Measurements from ENCODE around the gene ISOC2. TPM values are rescaled to one million over a fixed set of nuclear protein-coding genes. Genes with fewer than 3 reads are reported as not detected.
"Not testable (repeated sequence)": the region's sequence is repeated elsewhere in the genome, so short reads cannot be mapped to it uniquely, and the experiment has no call there.

The ISOC2 gene
- total RNA-seq, 1 donor from 2014 or later, result 33.2 TPM

GRCh38 chr19:55407800-55408532, 53.5 kb downstream of the ISOC2 start:
- no peaks in the 10 kb centered on the region for H3K27me3 ChIP-seq (ENCODE audit: control insufficient read depth, insufficient read depth, low read length)
- H3K4me3 ChIP-seq (ENCODE audit: low read depth, low read length), result peak overlapping the region; percentile 76
- peaks cover 10% of the 10 kb centered on the region for H3K36me3 ChIP-seq (ENCODE audit: control insufficient read depth, insufficient read depth, low read length)
- FAIRE-seq (no peak), DNase-seq (ENCODE audit: low read depth) (peak; percentile 94)
- no peak for TF ChIP-seq CTCF (IDR thresholded peaks at IDR 0.05; ENCODE audit: insufficient read depth, low read length, severe bottlenecking)

- DNase-seq (ENCODE audit: low read depth); FAIRE-seq; H3K27me3 ChIP-seq (ENCODE audit: control insufficient read depth, insufficient read depth, low read length): not testable (repeated sequence)
- H3K36me3 ChIP-seq (ENCODE audit: control insufficient read depth, insufficient read depth, low read length), result peaks cover 13% of the 10 kb centered on the region
- peak within 1 kb of the TSS; percentile 76 for H3K4me3 ChIP-seq (ENCODE audit: low read depth, low read length)
Measured at GRCh38 chr19:55407550-55407799, 54.0 kb downstream of the ISOC2 start, which contains the start of gene UBE2S. TSS of gene UBE2S (minus strand) at chr19:55407788. CDS start at chr19:55407589, 199 bp downstream.

DNA sequence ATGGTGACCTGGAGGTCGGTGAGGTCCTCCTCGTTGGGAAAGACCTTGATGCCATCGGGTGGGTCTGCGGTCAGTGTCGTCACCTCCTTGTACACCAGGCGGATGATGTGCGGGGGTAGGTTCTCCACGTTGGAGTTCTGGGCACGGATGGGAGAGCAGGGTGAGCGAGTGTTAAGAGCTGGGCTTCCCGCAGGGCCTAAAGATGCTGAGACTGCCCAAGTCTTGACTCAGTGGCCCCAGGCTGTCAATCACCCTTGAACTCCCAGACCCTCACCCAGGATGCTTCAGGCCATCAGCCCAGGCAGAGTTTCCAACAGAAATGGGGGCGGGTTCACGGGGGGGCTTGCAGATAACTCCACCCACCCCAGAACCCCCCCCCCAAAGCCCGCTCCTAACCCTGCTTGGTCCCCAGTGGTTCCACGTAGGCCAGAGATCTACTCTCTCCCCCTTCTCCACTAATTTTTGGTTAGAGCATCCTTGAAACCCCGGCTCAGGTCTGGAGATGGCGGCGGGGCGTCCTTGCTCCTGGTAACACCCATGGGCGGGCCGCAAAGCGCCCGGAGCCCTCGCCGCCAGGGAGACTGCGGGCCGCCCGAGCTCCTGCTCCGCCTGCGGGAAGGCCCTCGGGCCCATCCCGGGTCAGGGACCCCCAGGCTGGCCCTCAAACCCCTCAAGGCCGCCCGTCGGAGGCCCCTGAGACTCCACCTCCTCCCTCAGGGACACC, 54.5 kb downstream of the ISOC2 start:
- no peak for DNase-seq (ENCODE audit: low read depth)
- H3K4me3 ChIP-seq (ENCODE audit: low read depth, low read length), result peak overlapping the region; percentile 76
- FAIRE-seq, result no peak
- H3K36me3 ChIP-seq (ENCODE audit: control insufficient read depth, insufficient read depth, low read length), result peaks cover 17% of the 10 kb centered on the region
- no peaks in the 10 kb centered on the region for H3K27me3 ChIP-seq (ENCODE audit: control insufficient read depth, insufficient read depth, low read length)
- no peak for TF ChIP-seq CTCF (IDR thresholded peaks at IDR 0.05; ENCODE audit: insufficient read depth, low read length, severe bottlenecking)

GRCh38 chr19:55406091-55406825, 55.2 kb downstream of the ISOC2 start:
- DNase-seq (ENCODE audit: low read depth) (no peak), FAIRE-seq (no peak)
- no peaks in the 10 kb centered on the region for H3K27me3 ChIP-seq (ENCODE audit: control insufficient read depth, insufficient read depth, low read length)
- H3K4me3 ChIP-seq (ENCODE audit: low read depth, low read length), result no peak overlapping the region
- peaks cover 20% of the 10 kb centered on the region for H3K36me3 ChIP-seq (ENCODE audit: control insufficient read depth, insufficient read depth, low read length)
- TF ChIP-seq CTCF (IDR thresholded peaks at IDR 0.05; ENCODE audit: insufficient read depth, low read length, severe bottlenecking), result no peak

DNA sequence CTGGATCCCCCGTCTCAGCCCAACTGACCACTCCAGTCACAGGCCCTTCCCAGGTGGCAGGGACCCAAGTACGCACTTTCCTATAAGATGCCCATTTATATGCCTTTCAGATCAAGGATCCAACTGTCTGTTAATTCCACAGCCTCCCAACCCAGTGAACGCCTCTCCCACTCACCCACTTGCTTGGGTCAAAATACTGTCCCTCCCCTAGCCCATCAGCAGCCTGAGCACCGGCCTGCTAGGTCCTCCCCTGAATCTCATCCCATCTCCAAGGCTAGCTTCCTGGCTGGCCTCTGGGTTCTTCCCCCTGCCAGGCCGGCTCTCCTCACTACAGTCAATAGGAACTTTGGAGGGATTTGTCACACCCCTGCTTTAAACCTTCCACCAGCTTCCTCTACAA, 55.8 kb downstream of the ISOC2 start:
- peaks cover 20% of the 10 kb centered on the region for H3K36me3 ChIP-seq (ENCODE audit: control insufficient read depth, insufficient read depth, low read length)
- no peak for TF ChIP-seq CTCF (IDR thresholded peaks at IDR 0.05; ENCODE audit: insufficient read depth, low read length, severe bottlenecking)
- no peaks in the 10 kb centered on the region for H3K27me3 ChIP-seq (ENCODE audit: control insufficient read depth, insufficient read depth, low read length)
- no peak for DNase-seq (ENCODE audit: low read depth)
- FAIRE-seq, result no peak
- H3K4me3 ChIP-seq (ENCODE audit: low read depth, low read length), result no peak overlapping the region

Other genes starting within 250 kb of the ISOC2 start
- gene TMEM86B, start 232.9 kb downstream of the ISOC2 start, total RNA-seq, result 0.53 and 1.4 TPM in 2 replicates
- gene PPP6R1, start 202.6 kb downstream of the ISOC2 start, total RNA-seq, result 15.5 and 27.1 TPM in 2 replicates
- gene HSPBP1, start 181.5 kb downstream of the ISOC2 start, total RNA-seq, result 37.1 and 41.6 TPM in 2 replicates
- 0.51 and 0.53 TPM in 2 replicates for gene BRSK1, start 177.6 kb downstream of the ISOC2 start, total RNA-seq
- gene TMEM150B, start 136.3 kb downstream of the ISOC2 start, total RNA-seq, result not detected in 2 replicates
- gene KMT5C, start 121.8 kb downstream of the ISOC2 start, total RNA-seq, result 5.3 and 9.0 TPM in 2 replicates
- gene COX6B2, start 106.9 kb downstream of the ISOC2 start, total RNA-seq, result 0.26 and 0.64 TPM in 2 replicates
- not detected in 2 replicates for gene GARIN5B, start 98.4 kb downstream of the ISOC2 start, total RNA-seq
- 0.64 and 1.3 TPM in 2 replicates for gene IL11, start 91.2 kb downstream of the ISOC2 start, total RNA-seq
- not detected in 2 replicates for gene TMEM190, start 84.8 kb downstream of the ISOC2 start, total RNA-seq
- gene TMEM238, start 77.3 kb downstream of the ISOC2 start, total RNA-seq, result 3.1 and 10.0 TPM in 2 replicates
- gene RPL28, start 75.7 kb downstream of the ISOC2 start, total RNA-seq, result 348 and 603 TPM in 2 replicates
- gene UBE2S, start 53.9 kb downstream of the ISOC2 start, total RNA-seq, result 38.2 and 50.4 TPM in 2 replicates
- not detected in 2 replicates for gene SHISA7, start 18.3 kb downstream of the ISOC2 start, total RNA-seq
- not detected in 2 replicates for gene C19orf85, start 3.1 kb upstream of the ISOC2 start, total RNA-seq
- gene ZNF628, start 15.0 kb upstream of the ISOC2 start, total RNA-seq, result 0.79 and 1.0 TPM in 2 replicates
- gene NAT14, start 23.5 kb upstream of the ISOC2 start, total RNA-seq, result 2.4 and 3.5 TPM in 2 replicates
- gene SSC5D, start 26.8 kb upstream of the ISOC2 start, total RNA-seq, result under 0.01 and 0.26 TPM in 2 replicates
- not detected in 2 replicates for gene SBK2, start 75.5 kb upstream of the ISOC2 start, total RNA-seq
- gene SBK3, start 83.9 kb upstream of the ISOC2 start, total RNA-seq, result not detected in 2 replicates
- 1.8 and 2.2 TPM in 2 replicates for gene ZNF579, start 119.2 kb upstream of the ISOC2 start, total RNA-seq
- 2.1 and 3.5 TPM in 2 replicates for gene FIZ1, start 137.9 kb upstream of the ISOC2 start, total RNA-seq
- 18.4 and 19.6 TPM in 2 replicates for gene ZNF524, start 138.6 kb upstream of the ISOC2 start, total RNA-seq
- 0.53 and 0.64 TPM in 2 replicates for gene ZNF865, start 144.0 kb upstream of the ISOC2 start, total RNA-seq
- gene ZNF784, start 162.9 kb upstream of the ISOC2 start, total RNA-seq, result 5.0 and 5.1 TPM in 2 replicates
- 2.4 and 2.7 TPM in 2 replicates for gene ZNF580, start 179.4 kb upstream of the ISOC2 start, total RNA-seq
- gene ZNF581, start 182.0 kb upstream of the ISOC2 start, total RNA-seq, result 9.6 and 19.2 TPM in 2 replicates
- gene CCDC106, start 186.6 kb upstream of the ISOC2 start, total RNA-seq, result 2.6 and 2.9 TPM in 2 replicates
- 121 and 140 TPM in 2 replicates for gene U2AF2, start 193.4 kb upstream of the ISOC2 start, total RNA-seq
- gene EPN1, start 213.6 kb upstream of the ISOC2 start, total RNA-seq, result 28.2 and 80.5 TPM in 2 replicates